GM12878 (cell line): ENCODE results near the gene POLDIP3.

Experiments
- CEBPB ChIP-seq, 2 experiments: fragments of 150-350 bp in 1 of 2; IDR thresholded peaks; 2 replicates each; pipeline ENCODE4 v1.6.1; 2012 to 2014; ENCODE audit warnings: low read depth in 2 of 2, low read length in 2 of 2, borderline replicate concordance in 1 of 2, inconsistent platforms in 1 of 2
- DPF2 ChIP-seq: fragments of 450-650 bp; IDR thresholded peaks from 2 replicates; pipeline ENCODE4 v1.6.1; 2017; ENCODE audit warnings: mild to moderate bottlenecking
- JUND ChIP-seq: IDR thresholded peaks from 2 replicates; pipeline ENCODE4 v1.6.1; 2012; ENCODE audit warnings: low read depth, mild to moderate bottlenecking, low read length, improper control_type of control experiment, moderate library complexity
- TF ChIP-seq, protein P1 (sequence below), 3 experiments: IDR thresholded peaks in 2 of 3; conservative IDR thresholded peaks in 1 of 3; 2 replicates each; pipeline ENCODE4 v1.5.1; 2011; ENCODE audit warnings: low read depth in 3 of 3, low read length in 3 of 3, mild to moderate bottlenecking in 3 of 3, control low read depth in 2 of 3, moderate library complexity in 2 of 3, inconsistent platforms in 1 of 3, mixed read lengths in 1 of 3; ENCODE audit not compliant: control insufficient read depth in 2 of 3, insufficient read depth in 1 of 3; ENCODE audit errors: extremely low read depth in 1 of 3

DNA sequence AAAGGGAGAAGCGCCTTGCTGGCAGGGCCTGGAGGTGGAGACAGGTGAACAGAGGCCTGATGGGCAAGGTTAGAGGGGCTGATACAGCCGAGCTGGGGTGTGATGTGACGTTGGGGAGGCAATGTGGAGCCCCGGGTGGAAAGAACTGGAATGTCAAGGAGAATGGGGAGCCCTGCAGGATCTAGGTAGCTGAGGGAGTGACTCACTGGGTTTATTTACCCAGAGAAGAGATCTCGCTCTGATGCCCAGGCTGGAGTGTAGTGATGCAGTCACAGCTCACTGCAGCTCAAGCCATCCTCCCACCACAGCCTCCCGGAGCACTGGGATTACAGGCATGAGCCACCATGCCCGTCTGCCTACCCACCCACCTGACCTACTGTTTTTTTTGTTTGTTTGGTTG lies 36.5 kb upstream of the POLDIP3 start:
- no peak for TF ChIP-seq DPF2
- TF ChIP-seq, protein P1, sequence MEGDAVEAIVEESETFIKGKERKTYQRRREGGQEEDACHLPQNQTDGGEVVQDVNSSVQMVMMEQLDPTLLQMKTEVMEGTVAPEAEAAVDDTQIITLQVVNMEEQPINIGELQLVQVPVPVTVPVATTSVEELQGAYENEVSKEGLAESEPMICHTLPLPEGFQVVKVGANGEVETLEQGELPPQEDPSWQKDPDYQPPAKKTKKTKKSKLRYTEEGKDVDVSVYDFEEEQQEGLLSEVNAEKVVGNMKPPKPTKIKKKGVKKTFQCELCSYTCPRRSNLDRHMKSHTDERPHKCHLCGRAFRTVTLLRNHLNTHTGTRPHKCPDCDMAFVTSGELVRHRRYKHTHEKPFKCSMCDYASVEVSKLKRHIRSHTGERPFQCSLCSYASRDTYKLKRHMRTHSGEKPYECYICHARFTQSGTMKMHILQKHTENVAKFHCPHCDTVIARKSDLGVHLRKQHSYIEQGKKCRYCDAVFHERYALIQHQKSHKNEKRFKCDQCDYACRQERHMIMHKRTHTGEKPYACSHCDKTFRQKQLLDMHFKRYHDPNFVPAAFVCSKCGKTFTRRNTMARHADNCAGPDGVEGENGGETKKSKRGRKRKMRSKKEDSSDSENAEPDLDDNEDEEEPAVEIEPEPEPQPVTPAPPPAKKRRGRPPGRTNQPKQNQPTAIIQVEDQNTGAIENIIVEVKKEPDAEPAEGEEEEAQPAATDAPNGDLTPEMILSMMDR (IDR thresholded peaks at IDR 0.05 in 2 of 3, conservative IDR thresholded peaks at IDR 0.05 in 1 of 3; ENCODE audit: control insufficient read depth in 2 of 3, extremely low read depth in 1 of 3, insufficient read depth in 1 of 3, low read depth in 3 of 3, low read length in 3 of 3): no peak
- no peak for TF ChIP-seq CEBPB (IDR thresholded peaks at IDR 0.05; ENCODE audit: borderline replicate concordance in 1 of 2, low read depth in 2 of 2, low read length in 2 of 2)
- no peak for TF ChIP-seq JUND
